Fibroblast of skin of left quadriceps (primary cell): ENCODE data around the gene POLR2M.

Source experiments
- DNase-seq, 2 experiments: peaks; one replicate each; pipeline ENCODE4 v3.0.0-alpha.2; 2013; ENCODE audit warnings: low read depth in 2 of 2

POLR2M gene

GRCh38 chr15:57691082-57691481 is 15.4 kb upstream of the POLR2M start:
- DNase-seq, result no peak

GRCh38 chr15:57692709-57693108 is 13.8 kb upstream of the POLR2M start:
- DNase-seq, result no peak

GRCh38 chr15:57694279-57694678 is 12.2 kb upstream of the POLR2M start:
- peak; percentile 88 to 90 for DNase-seq

GRCh38 chr15:57696146-57696545 is 10.4 kb upstream of the POLR2M start:
- DNase-seq, result no peak

GRCh38 chr15:57697588-57697987 is 8.9 kb upstream of the POLR2M start:
- DNase-seq, result peak in 1 of 2 experiments; percentile 36

- DNase-seq, result no peak
Measured at GRCh38 chr15:57698243-57698642, 8.3 kb upstream of the POLR2M start.

- DNase-seq, result no peak
Measured at GRCh38 chr15:57698991-57699390, 7.5 kb upstream of the POLR2M start.

- no peak for DNase-seq
Measured at GRCh38 chr15:57703387-57703786, 3.1 kb upstream of the POLR2M start.

- no peak for DNase-seq
Measured at GRCh38 chr15:57704441-57704840, 2.1 kb upstream of the POLR2M start.

- no peak for DNase-seq
Measured at GRCh38 chr15:57705746-57706404, 639 bp upstream of the POLR2M start.

- no peak for DNase-seq
Measured at GRCh38 chr15:57708047-57708446, 1.5 kb downstream of the POLR2M start.

- no peak for DNase-seq
Measured at GRCh38 chr15:57718309-57718708, 11.8 kb downstream of the POLR2M start.

- DNase-seq, result peak; percentile 71 to 78
Measured at GRCh38 chr15:57720867-57721266, 14.4 kb downstream of the POLR2M start.

GRCh38 chr15:57726411-57726810 is 19.9 kb downstream of the POLR2M start:
- DNase-seq, result no peak

- no peak for DNase-seq
Measured at GRCh38 chr15:57727031-57727430, 20.5 kb downstream of the POLR2M start.

- DNase-seq, result no peak
Measured at GRCh38 chr15:57728436-57728835, 21.9 kb downstream of the POLR2M start.

GRCh38 chr15:57730876-57731275 is 24.4 kb downstream of the POLR2M start:
- DNase-seq, result no peak

GRCh38 chr15:57731530-57732103 is 25.1 kb downstream of the POLR2M start:
- no peak for DNase-seq

- no peak for DNase-seq
Measured at GRCh38 chr15:57732526-57733331, 26.2 kb downstream of the POLR2M start.

GRCh38 chr15:57734860-57735259 is 28.3 kb downstream of the POLR2M start:
- DNase-seq, result no peak

GRCh38 chr15:57735431-57735830 is 28.9 kb downstream of the POLR2M start:
- no peak for DNase-seq

- DNase-seq, result no peak
Measured at GRCh38 chr15:57735891-57736290, 29.4 kb downstream of the POLR2M start.

- DNase-seq, result no peak
Measured at GRCh38 chr15:57736591-57736990, 30.1 kb downstream of the POLR2M start.
